T-helper 22 cell (primary cell): ENCODE data around the gene DST.
"Not testable (repeated sequence)": the region's sequence is repeated elsewhere in the genome, so short reads cannot be mapped to it uniquely, and the experiment has no call there.

Experiments
- DNase-seq: peaks from one replicate; pipeline ENCODE4 v3.0.0-alpha.2; 2020; ENCODE audit warnings: low read depth

Gene DST

GRCh38 chr6:56515081-56515905, 127.4 kb downstream of the DST start:
- no peak for DNase-seq

- no peak for DNase-seq
Observed at GRCh38 chr6:56514395-56514794, 128.3 kb downstream of the DST start.

GRCh38 chr6:56513631-56514030, 129.1 kb downstream of the DST start:
- no peak for DNase-seq

GRCh38 chr6:56511591-56511990, 131.1 kb downstream of the DST start:
- DNase-seq = no peak

DNA sequence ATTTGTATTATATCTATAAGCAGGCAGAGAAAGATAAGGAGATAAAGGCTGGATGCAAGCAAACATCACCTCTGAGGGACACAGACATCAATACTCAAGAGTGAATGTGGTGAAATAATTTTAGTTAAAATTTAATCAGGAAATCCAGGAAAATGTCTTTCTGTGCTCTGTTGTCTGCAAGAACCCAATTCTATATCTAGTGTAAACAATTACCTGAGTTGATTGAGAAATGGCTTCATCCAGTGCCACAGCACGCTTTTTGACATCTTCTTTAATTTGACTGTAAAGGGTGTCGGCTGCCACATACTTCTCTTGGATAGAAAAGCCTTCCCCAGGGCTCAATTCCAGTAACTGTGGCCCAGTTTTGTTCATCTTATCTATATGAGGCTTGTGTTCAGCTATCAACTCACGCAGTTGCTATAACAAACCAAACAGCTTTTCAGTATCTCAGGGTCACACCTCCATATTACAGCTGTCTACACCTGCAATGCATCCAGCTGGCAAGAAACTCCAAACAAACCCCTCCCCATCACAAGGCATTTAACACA, 131.6 kb downstream of the DST start:
- no peak for DNase-seq

DNA sequence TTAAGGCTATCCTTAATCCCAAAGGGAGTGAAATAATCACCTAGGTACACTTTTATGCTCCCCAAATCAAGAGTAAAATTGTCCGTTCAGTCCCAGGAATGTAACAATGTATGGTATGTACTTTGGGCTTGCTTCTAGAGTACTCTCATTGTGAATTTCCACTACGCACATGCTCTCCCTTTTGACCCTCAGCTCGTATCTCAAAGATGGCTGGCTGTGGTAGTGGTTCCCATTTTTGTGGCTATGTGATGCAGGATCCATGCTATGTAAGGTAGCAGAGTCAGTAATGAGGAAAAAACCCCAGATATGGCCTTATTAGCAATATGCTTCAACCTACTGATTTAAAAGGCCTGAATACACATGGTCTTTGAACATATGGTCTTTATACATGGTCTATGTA, 133.7 kb downstream of the DST start:
- no peak for DNase-seq

DNA sequence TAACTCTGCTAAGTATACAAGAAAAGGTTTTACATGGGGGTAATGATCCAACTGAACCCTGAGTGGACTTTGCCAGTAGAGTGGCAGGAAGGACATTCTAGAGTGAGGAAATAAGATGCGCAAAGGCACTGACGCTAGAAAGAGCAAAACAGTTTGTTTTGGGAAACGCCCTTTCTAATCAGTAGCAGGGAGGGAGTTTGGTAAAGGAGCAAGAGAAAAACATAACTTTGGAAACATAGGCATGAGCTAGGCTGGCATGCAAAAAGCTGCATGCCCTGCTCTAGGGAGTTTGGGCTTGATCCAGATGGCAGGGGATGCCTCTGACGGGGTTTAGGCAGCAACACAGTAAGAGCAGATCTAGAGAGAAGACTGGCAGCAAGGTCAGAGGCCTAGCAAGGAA, 135.2 kb downstream of the DST start:
- DNase-seq = no peak

DNA sequence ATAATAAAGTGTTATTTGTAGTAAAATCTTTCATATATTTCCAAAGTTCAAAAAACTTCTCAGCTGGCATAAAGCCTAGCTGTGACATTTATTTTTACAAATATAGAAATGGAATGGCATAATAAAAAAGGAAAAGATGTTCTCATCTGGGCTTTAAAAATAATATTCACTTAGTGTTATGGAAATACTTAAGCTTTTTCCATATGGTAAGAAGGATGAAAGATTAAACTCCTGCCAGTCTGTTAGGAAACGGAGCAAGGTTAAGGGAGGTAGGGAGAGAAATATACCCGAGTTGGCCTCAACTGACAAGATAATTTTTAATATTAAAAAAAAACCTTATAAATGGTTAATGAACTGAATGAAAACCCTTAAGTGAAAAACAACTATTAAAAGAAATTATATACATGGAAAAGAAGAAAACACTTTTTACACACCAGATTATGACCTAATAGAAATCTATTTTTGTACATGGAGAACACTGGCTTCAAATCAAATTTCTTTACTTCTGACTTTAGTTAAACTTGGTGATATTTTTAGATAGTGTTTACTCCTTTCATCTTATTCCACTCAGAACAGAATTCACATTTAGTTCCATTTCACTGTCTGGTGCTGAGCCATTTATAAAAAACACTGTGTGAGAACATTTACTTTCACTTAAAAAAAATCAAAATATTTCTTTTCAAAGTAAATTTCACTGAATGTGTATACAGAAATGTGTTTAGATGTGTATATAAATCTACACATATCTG, 137.0 kb downstream of the DST start:
- DNase-seq = no peak

DNA sequence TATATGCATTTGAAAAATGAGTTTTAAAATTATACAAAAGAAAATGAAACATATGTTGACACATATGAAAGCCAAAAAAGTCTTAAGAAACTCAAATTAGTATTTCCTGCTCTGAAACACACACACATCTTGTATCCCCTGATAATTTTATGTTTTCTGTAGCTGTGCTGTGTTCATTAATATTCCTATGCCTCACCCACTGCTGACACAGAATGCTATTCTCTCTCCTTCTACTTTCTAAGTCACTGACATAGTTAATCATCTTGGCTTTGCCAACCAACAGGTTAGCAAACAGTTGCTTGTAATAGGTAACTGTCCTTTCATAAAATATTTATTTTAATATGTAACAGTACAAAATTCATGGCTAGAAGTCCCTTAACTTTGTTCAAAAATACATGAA, 140.7 kb downstream of the DST start:
- DNase-seq = no peak

- no peak for DNase-seq
Observed at GRCh38 chr6:56499095-56499494, 143.6 kb downstream of the DST start.

DNA sequence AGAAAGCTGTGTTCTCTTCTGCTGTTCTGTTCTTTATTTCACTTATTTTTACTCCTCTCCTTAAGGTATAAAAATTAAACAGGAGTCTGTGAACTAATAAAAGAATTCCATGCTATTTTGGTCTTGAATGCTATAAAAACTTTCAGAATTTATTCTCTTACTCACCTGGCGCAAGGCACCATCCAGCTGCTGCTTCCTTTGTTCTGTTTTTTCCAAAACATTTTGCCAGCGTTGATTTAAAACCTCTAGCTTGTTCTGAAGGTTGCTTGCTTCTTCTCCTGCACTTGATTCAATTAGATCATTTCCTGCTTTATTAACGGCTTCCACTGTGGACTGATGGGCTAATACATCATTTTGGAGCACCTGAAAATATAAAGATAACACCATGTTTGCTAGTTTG, 145.0 kb downstream of the DST start:
- no peak for DNase-seq

DNA sequence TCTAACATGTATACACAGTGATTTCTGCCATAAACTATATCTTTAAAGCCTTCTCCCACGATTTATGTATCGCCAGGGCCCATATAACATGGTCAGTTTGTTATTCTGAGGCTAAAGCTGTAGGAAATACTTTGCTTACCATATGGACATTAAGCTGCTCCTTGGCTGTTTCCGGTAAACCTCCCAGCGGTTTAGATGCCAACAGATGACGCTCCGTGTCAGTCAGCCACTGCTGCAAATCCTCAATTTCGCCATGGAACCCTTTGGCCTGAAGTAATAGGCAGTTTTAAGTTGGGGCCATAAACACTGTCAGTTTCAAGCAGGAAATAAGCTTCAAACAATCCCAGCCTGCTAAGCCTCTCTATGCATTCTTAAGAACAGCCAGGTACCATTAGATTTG, 145.4 kb downstream of the DST start:
- no peak for DNase-seq

- DNase-seq = not testable (repeated sequence)
Observed at GRCh38 chr6:56496650-56497049, 146.0 kb downstream of the DST start.

- no peak for DNase-seq
Observed at GRCh38 chr6:56495654-56496053, 147.0 kb downstream of the DST start.

DNA sequence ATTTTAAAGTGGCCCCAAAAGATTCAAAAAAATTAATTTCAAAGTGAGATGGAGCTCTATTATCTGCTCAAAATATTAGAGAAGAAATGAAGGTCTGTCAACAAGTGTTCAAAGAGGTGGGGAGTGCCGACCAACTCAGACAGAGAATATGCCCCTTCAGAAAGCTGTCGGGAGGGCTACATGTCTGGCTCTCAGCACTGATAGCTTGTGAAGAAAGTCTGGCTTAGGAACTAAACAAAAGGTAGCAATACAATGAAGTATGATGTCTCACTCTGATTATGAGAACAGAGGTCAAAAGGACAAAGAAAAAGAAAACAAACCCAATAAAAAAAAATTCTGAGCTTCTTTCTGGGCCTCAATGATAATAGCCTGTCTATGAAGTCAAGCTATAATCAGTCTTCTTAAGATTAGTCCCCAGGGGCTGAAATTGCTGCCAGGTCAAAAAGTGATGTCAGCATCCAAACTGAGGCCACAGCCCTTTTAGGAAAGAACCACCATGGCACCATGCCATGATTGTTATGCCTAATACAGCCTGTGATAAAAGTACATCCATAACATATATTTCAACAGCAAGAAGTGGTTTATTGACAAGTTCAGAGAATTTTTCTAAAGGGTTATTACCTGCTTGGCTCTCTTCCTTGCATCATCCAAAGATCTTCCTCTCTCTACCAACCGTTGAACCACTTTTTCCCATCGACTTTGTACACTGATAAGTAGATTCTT, 150.9 kb downstream of the DST start:
- DNase-seq = no peak

- DNase-seq = no peak
Observed at GRCh38 chr6:56490993-56491392, 151.7 kb downstream of the DST start.

- DNase-seq = no peak
Observed at GRCh38 chr6:56489559-56489958, 153.1 kb downstream of the DST start.

DNA sequence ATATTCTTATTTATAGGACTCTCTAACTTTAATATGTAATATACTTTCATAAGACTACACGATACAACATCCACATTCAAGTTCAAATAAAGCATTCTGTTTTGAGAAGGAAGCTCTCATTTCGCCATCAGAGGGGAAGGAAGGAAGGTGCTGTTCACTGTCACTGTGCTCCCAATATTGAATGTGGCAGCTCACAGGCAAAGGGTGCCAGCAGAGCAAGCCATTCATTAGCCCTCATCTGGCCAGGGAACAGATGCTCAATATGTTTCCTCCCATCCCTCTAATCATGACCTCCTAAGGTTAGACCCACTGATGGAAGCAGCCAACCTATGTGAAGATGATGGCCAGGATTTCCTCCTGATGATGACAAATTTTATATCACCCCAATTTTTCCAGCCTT, 154.4 kb downstream of the DST start:
- no peak for DNase-seq

DNA sequence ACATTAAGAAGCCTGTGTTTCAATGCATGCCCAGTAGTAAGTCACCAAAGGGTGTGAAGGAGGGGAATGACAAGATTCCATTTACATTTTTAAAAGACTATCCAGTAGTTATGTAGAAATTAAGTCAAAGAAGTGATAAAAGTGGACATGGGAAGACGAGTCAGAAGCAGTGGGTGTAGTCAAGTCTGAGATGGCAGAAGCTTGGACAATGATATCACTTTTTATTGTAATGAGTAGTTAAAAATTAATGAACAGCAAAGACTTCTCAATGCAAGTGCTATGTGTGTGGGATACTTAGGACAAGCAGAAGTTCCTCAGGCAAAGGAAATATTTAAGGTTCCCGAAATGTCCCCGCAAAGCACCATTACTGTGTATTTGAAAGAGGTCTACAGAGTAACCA, 156.0 kb downstream of the DST start:
- no peak for DNase-seq

DNA sequence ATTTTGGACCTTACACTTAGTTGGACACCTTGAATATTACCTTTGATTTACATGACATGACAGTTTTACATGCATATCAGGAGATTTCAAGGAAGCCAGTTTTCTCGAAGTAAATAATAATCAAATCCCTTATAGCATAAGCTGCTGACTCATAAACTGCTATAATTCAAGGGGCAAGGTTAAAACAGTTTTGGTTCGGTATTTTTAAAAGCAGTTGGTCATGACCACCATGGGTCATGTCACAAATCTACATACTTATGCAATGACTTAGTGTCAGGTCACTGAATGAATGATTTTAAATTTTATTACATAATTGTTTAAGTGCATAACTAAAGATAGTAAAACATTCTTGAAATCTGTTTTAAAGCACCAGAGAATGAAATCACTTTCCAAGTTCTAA, 158.0 kb downstream of the DST start:
- no peak for DNase-seq

GRCh38 chr6:56483929-56484328, 158.8 kb downstream of the DST start:
- DNase-seq = no peak

DNA sequence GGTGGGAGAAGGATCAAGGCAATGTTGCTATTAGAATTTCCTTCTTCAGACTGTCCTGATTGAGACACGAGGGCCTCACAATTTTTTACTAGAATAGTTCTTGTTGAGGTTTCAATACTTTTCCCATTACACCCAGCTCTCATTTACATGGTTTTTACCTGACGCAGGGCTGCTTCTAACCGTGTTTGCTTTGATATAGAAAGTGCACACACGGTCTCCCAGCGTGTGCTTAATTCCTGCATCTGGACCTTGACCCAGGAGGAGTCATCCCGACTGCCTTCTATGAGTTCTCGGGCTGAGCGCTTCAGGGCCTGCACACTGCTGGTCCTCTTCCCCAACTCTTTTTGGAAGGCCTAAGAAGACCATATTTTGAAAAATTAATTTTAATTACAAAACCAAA, 160.2 kb downstream of the DST start:
- no peak for DNase-seq

GRCh38 chr6:56481957-56482356, 160.7 kb downstream of the DST start:
- DNase-seq = no peak
